GM12891 (cell line): ENCODE measurements around the gene MS4A6A.

ENCODE experiments used
- POLR2A ChIP-seq: IDR thresholded peaks from 2 replicates; pipeline ENCODE4 v1.6.1; 2011; ENCODE audit warnings: low read depth, low read length, control low read depth
- POLR2AphosphoS5 ChIP-seq: IDR thresholded peaks from 2 replicates; pipeline ENCODE4 v1.6.1; 2011; ENCODE audit warnings: low read depth, low read length, control low read depth
- POU2F2 ChIP-seq: IDR thresholded peaks from 2 replicates; pipeline ENCODE4 v1.6.1; 2011; ENCODE audit warnings: low read depth, mild to moderate bottlenecking, control low read depth, low read length, moderate library complexity
- SPI1 ChIP-seq: IDR thresholded peaks from 2 replicates; pipeline ENCODE4 v1.6.1; 2011; ENCODE audit warnings: low read depth, low read length, control low read depth

- TF ChIP-seq POLR2A = no peak
- no peak for TF ChIP-seq POU2F2
- TF ChIP-seq SPI1 = no peak
- TF ChIP-seq POLR2AphosphoS5 = no peak
These were observed 38.3 kb upstream of the MS4A6A start for GRCh38 chr11:60221181-60221580.
